Tongue (tissue), 2 donors: ENCODE data around the gene NACC2. TPM values are rescaled to one million over a fixed set of nuclear protein-coding genes. Genes with fewer than 3 reads are reported as not detected.

ENCODE experiments used
- DNase-seq: peaks from one replicate; pipeline ENCODE4 v3.0.0-alpha.2; 2015
- total RNA-seq: library from RNA; depleted of rRNA; stranded (reverse); fragments of >200 nt; gene quantifications from one replicate; pipeline ENCODE4 v1.2.3, GENCODE V29; 2014

NACC2 gene
- total RNA-seq, 1 donor from 2014 or later: 9.8 TPM

GRCh38 chr9:136092741-136093140 lies 2.3 kb downstream of the NACC2 start:
- no peak for DNase-seq

- no peak for DNase-seq
Measured at GRCh38 chr9:136092353-136092650, 2.8 kb downstream of the NACC2 start.

GRCh38 chr9:136091582-136092352 lies 3.3 kb downstream of the NACC2 start:
- DNase-seq: peak; percentile 62

- DNase-seq: no peak
Measured at GRCh38 chr9:136090768-136091581, 4.1 kb downstream of the NACC2 start.

- no peak for DNase-seq
Measured at GRCh38 chr9:136090056-136090735, 4.9 kb downstream of the NACC2 start.

GRCh38 chr9:136089697-136090045 lies 5.4 kb downstream of the NACC2 start:
- DNase-seq: peak; percentile 62

GRCh38 chr9:136088939-136089696 lies 6.0 kb downstream of the NACC2 start:
- no peak for DNase-seq

GRCh38 chr9:136088481-136088938 lies 6.6 kb downstream of the NACC2 start:
- DNase-seq: no peak

GRCh38 chr9:136087741-136088480 lies 7.2 kb downstream of the NACC2 start:
- DNase-seq: no peak

GRCh38 chr9:136086951-136087740 lies 7.9 kb downstream of the NACC2 start:
- no peak for DNase-seq

- DNase-seq: no peak
Measured at GRCh38 chr9:136086213-136086881, 8.7 kb downstream of the NACC2 start.

GRCh38 chr9:136085815-136086212 lies 9.3 kb downstream of the NACC2 start:
- no peak for DNase-seq

- no peak for DNase-seq
Measured at GRCh38 chr9:136084063-136084944, 10.8 kb downstream of the NACC2 start.

- DNase-seq: no peak
Measured at GRCh38 chr9:136083558-136084062, 11.5 kb downstream of the NACC2 start.

- no peak for DNase-seq
Measured at GRCh38 chr9:136082496-136083361, 12.4 kb downstream of the NACC2 start.

- no peak for DNase-seq
Measured at GRCh38 chr9:136081826-136082495, 13.1 kb downstream of the NACC2 start.

GRCh38 chr9:136081113-136081825 lies 13.8 kb downstream of the NACC2 start:
- DNase-seq: peak; percentile 78
